Kidney (tissue), 14 donors: ENCODE results near the gene SH3RF1. TPM values are rescaled to one million over a fixed set of nuclear protein-coding genes. Genes with fewer than 3 reads are reported as not detected.

ENCODE experiments used
- DNase-seq, 5 donors: peaks; one replicate each; pipeline ENCODE4 v3.0.0-alpha.2; 2013 to 2020
- FAIRE-seq: peaks from 2 replicates; lab custom pipeline; 2012; peaks lifted over from hg19 to GRCh38; lab: Jason Lieb, UNC
- H3K27ac ChIP-seq, 2 donors: one replicate each; pipeline ENCODE4 v1.7.0; 2013; ENCODE audit warnings: low read depth in 2 of 2, low read length in 2 of 2, inconsistent platforms in 1 of 2
- H3K27me3 ChIP-seq: one replicate; pipeline ENCODE4 v1.7.1; 2013; ENCODE audit warnings: low read length, inconsistent platforms; ENCODE audit not compliant: control insufficient read depth, insufficient read depth
- H3K36me3 ChIP-seq, 3 donors: one replicate each; pipeline versions ENCODE4 v1.7.0 to v1.7.1; 2013; ENCODE audit warnings: low read length in 3 of 3, control low read depth in 1 of 3, inconsistent platforms in 1 of 3; ENCODE audit not compliant: insufficient read depth in 3 of 3, control insufficient read depth in 2 of 3
- H3K4me1 ChIP-seq, 3 donors: one replicate each; pipeline versions ENCODE4 v1.7.0 to v1.7.1; 2013; ENCODE audit warnings: low read length in 3 of 3, inconsistent platforms in 1 of 3, low read depth in 1 of 3; ENCODE audit not compliant: control insufficient read depth in 2 of 3, insufficient read depth in 2 of 3
- H3K4me3 ChIP-seq, 3 donors: one replicate each; pipeline versions ENCODE4 v1.7.0 to v1.8.1; 2013; ENCODE audit warnings: low read length in 3 of 3, control low read depth in 1 of 3, inconsistent platforms in 1 of 3
- H3K9ac ChIP-seq, 3 donors: one replicate each; pipeline versions ENCODE4 v1.7.0 to v1.7.1; 2013; ENCODE audit warnings: low read length in 3 of 3, control low read depth in 1 of 3, inconsistent platforms in 1 of 3
- H3K9me3 ChIP-seq, 3 donors: one replicate each; pipeline versions ENCODE4 v1.7.0 to v1.7.1; 2013; ENCODE audit warnings: low read length in 3 of 3, control low read depth in 1 of 3, inconsistent platforms in 1 of 3; ENCODE audit not compliant: control insufficient read depth in 2 of 3, insufficient read depth in 1 of 3
- intact Hi-C: fragments of 100-400 bp; cut with DNase I; formaldehyde crosslinking; loops from one replicate; pipeline ENCODE4 v1.11.1; 2022
- polyA plus RNA-seq: library from polyadenylated mRNA; stranded (reverse); fragments of 350-450 nt; fragmentation: Illumina TruSeq; extraction: RNeasy Lipid Tissue Mini Kit (QIAGEN cat#74804); gene quantifications from one replicate; pipeline ENCODE4 v1.2.3, GENCODE V29; 2014; ENCODE audit warnings: low read depth, low replicate concordance; ENCODE audit not compliant: insufficient read depth
- total RNA-seq: library from RNA; stranded (reverse); fragmentation: NEBNext Ultra II Directional; extraction: Animal tissue kit (Norgen Biotek cat#: 25700); gene quantifications from one replicate; pipeline ENCODE4 v1.2.1, GENCODE V29; 2021
- TF ChIP-seq, protein P1 (sequence below): IDR thresholded peaks from 3 replicates; pipeline ENCODE4 v1.5.1; 2012; ENCODE audit warnings: mild to moderate bottlenecking, moderate library complexity, borderline replicate concordance; ENCODE audit not compliant: insufficient read depth; ENCODE audit errors: extremely low read depth
- donor health status: control.
- donor health status: control.
- donor health status: control.
- donor health status: control.
- donor health status: control.
- donor health status: DM: yes; HTN: yes; CAD: no.
- donor health status: Normal renal cell carcinoma (clear cell type).

SH3RF1 gene
- total and polyA plus RNA-seq, 2 donors from 2014 or later = 8.2 to 35.7 TPM

DNA sequence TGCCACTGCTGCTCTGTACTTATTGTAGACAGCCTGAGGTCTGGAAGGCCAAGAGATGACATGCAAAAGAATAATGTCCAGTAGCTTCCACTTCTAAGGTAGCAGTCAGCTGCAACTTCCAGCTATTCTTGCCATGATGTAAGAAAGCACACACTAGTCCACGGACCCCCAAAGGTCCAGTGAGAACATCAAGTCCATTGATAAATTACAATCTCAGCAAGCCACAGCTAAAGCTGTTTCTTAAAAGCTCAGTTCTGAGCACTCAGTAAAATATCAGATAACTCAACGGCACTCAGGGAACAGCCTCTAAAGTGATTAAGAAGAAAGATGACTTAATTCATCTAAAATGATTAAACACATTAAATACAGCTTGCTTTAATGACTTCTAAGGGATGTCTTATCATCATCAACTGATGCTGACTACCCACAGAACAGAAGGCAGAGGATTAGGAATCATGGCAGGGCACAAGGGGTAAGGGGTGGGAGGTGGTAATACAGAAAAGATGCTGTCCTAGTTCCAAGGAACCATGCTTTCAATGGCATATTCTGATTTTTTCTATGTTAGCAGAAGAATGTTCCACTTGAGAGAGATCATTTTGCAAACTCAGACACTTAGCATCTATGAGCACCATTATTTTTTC, 161.6 kb downstream of the SH3RF1 start:
- Histone ChIP-seq H3K27ac (no peak overlapping the region), H3K27me3 (no peaks in the 10 kb centered on the region), H3K4me3 (no peak overlapping the region), H3K9me3 (no peaks in the 10 kb centered on the region), H3K4me1 (peaks cover 0 to 6% (median 4%) of the 10 kb centered on the region in 3 donors), H3K36me3 (peaks cover 0 to 12% (median 10%) of the 10 kb centered on the region in 3 donors), H3K9ac (no peak overlapping the region)
- DNase-seq (no peak), FAIRE-seq (no peak)
- TF ChIP-seq, protein P1, sequence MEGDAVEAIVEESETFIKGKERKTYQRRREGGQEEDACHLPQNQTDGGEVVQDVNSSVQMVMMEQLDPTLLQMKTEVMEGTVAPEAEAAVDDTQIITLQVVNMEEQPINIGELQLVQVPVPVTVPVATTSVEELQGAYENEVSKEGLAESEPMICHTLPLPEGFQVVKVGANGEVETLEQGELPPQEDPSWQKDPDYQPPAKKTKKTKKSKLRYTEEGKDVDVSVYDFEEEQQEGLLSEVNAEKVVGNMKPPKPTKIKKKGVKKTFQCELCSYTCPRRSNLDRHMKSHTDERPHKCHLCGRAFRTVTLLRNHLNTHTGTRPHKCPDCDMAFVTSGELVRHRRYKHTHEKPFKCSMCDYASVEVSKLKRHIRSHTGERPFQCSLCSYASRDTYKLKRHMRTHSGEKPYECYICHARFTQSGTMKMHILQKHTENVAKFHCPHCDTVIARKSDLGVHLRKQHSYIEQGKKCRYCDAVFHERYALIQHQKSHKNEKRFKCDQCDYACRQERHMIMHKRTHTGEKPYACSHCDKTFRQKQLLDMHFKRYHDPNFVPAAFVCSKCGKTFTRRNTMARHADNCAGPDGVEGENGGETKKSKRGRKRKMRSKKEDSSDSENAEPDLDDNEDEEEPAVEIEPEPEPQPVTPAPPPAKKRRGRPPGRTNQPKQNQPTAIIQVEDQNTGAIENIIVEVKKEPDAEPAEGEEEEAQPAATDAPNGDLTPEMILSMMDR = no peak
- intact Hi-C loops = no loop called here

- H3K36me3 ChIP-seq = peaks cover 0 to 12% (median 10%) of the 10 kb centered on the region in 3 donors
- H3K4me1 ChIP-seq = peaks cover 0 to 3% (median 0%) of the 10 kb centered on the region in 3 donors
- DNase-seq = no peak
- no peak overlapping the region for H3K4me3 ChIP-seq
- H3K9me3 ChIP-seq = no peaks in the 10 kb centered on the region
- no peak for FAIRE-seq
- no peaks in the 10 kb centered on the region for H3K27me3 ChIP-seq
- H3K9ac ChIP-seq = no peak overlapping the region
- intact Hi-C loops = no loop called here
- no peak overlapping the region for H3K27ac ChIP-seq
- TF ChIP-seq, protein P1 = no peak
These were observed 162.5 kb downstream of the SH3RF1 start for GRCh38 chr4:169108303-169108702.

DNA sequence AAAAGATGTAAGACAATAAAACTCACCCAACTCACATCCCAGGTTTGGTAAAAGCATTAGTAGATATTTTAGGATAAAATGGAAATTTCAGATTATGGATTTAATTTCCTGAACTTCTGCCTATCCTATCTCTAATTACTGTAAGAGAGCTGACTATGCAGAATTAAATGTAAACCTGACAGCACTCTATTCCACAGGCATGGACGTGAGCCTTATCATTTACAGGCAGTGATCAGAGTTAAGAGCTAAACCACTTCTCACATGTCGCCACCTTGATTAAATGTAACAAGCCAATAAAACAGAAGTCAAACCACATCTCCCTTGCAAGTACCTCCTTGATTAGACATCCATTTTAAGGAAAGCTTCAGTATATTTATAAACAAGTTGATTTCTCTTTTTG, 163.2 kb downstream of the SH3RF1 start:
- H3K27ac ChIP-seq = no peak overlapping the region
- H3K9me3 ChIP-seq = no peaks in the 10 kb centered on the region
- FAIRE-seq = no peak
- peaks cover 0 to 3% (median 0%) of the 10 kb centered on the region in 3 donors for H3K4me1 ChIP-seq
- H3K36me3 ChIP-seq = peaks cover 0 to 12% (median 10%) of the 10 kb centered on the region in 3 donors
- H3K4me3 ChIP-seq = no peak overlapping the region
- TF ChIP-seq, protein P1 = no peak
- intact Hi-C loops = no loop called here
- no peak overlapping the region for H3K9ac ChIP-seq
- DNase-seq = no peak
- no peaks in the 10 kb centered on the region for H3K27me3 ChIP-seq
